ENCODE measurements around the gene MPDU1.

GRCh38 chr17:7549401-7550055 lies 34.1 kb upstream of the MPDU1 start:
- TF ChIP-seq CREB1 (IDR thresholded peaks at IDR 0.05; ENCODE audit: low read depth) = no peak
- TF ChIP-seq, protein P1, sequence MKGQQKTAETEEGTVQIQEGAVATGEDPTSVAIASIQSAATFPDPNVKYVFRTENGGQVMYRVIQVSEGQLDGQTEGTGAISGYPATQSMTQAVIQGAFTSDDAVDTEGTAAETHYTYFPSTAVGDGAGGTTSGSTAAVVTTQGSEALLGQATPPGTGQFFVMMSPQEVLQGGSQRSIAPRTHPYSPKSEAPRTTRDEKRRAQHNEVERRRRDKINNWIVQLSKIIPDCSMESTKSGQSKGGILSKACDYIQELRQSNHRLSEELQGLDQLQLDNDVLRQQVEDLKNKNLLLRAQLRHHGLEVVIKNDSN (IDR thresholded peaks at IDR 0.05; ENCODE audit: borderline replicate concordance, extremely low read length, insufficient read depth, low read depth, low read length) = no peak
- TF ChIP-seq ZBTB11 (CRISPR knock-in tag; IDR thresholded peaks at IDR 0.05) = no peak
- TF ChIP-seq POLR2AphosphoS5 (IDR thresholded peaks at IDR 0.05; ENCODE audit: low read length) = no peak
- TF ChIP-seq RAD21 (IDR thresholded peaks at IDR 0.05; ENCODE audit: insufficient read depth, low read depth, low read length) = no peak
- no peak for TF ChIP-seq CHD1 (IDR thresholded peaks at IDR 0.05; ENCODE audit: low read depth, low read length)

All from GM12878 (cell line).